ENCODE data around the gene CSNK1D.

The CSNK1D gene

DNA sequence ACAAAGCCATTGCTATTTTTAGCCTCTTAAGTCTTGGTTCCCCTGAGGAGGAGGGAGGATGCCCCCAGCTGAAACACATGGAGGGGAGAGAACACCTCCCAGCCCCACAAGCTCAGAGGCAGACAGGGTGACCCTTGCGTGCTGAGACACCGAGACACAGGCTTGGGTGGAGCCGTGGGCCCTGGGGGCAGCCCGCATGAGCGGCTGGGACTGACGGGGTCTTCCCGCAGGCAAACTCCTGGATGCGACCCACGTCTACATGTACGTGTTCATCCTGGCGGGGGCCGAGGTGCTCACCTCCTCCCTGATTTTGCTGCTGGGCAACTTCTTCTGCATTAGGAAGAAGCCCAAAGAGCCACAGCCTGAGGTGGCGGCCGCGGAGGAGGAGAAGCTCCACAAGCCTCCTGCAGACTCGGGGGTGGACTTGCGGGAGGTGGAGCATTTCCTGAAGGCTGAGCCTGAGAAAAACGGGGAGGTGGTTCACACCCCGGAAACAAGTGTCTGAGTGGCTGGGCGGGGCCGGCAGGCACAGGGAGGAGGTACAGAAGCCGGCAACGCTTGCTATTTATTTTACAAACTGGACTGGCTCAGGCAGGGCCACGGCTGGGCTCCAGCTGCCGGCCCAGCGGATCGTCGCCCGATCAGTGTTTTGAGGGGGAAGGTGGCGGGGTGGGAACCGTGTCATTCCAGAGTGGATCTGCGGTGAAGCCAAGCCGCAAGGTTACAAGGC is 34.9 kb downstream of the CSNK1D start:
- peak; percentile 46 to 68 (median 54) for DNase-seq

DNA sequence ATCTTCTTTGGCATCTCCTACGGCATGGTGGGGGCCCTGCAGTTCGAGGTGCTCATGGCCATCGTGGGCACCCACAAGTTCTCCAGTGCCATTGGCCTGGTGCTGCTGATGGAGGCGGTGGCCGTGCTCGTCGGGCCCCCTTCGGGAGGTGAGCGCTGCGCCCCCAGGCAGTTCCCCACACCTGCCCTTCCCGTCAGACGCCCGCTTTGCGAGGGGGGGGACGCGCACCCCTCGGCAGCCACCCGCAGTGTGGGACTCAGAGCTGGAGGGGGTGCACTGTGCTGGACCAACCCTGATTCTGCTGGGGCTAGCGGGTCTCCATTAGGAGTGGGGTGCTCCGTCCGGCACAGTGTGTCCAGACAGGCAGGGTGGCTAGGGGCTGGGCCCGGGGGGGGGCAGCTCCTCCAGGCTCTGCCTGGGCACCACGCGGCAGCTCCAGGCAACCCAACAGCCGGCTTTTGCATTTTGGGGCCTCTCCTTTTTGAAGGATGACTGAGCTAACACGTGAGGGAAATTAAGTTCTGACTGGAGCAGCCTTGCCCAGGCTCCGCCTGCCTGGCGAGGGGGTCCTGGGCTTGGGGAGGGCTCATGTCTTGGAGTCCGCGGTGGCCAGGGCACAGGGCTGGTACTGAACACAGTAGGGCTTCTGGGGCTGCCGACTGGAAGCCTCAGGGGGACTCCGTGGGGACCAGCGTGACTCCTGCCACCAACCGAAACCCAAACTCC is 35.6 kb downstream of the CSNK1D start:
- no peak for DNase-seq

DNA sequence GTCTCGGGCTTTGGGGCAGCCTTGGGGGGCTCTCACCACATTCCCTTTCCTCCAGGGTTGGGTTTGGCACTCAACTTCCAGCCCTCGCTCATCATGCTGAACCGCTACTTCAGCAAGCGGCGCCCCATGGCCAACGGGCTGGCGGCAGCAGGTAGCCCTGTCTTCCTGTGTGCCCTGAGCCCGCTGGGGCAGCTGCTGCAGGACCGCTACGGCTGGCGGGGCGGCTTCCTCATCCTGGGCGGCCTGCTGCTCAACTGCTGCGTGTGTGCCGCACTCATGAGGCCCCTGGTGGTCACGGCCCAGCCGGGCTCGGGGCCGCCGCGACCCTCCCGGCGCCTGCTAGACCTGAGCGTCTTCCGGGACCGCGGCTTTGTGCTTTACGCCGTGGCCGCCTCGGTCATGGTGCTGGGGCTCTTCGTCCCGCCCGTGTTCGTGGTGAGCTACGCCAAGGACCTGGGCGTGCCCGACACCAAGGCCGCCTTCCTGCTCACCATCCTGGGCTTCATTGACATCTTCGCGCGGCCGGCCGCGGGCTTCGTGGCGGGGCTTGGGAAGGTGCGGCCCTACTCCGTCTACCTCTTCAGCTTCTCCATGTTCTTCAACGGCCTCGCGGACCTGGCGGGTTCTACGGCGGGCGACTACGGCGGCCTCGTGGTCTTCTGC is 36.3 kb downstream of the CSNK1D start:
- no peak for DNase-seq

DNA sequence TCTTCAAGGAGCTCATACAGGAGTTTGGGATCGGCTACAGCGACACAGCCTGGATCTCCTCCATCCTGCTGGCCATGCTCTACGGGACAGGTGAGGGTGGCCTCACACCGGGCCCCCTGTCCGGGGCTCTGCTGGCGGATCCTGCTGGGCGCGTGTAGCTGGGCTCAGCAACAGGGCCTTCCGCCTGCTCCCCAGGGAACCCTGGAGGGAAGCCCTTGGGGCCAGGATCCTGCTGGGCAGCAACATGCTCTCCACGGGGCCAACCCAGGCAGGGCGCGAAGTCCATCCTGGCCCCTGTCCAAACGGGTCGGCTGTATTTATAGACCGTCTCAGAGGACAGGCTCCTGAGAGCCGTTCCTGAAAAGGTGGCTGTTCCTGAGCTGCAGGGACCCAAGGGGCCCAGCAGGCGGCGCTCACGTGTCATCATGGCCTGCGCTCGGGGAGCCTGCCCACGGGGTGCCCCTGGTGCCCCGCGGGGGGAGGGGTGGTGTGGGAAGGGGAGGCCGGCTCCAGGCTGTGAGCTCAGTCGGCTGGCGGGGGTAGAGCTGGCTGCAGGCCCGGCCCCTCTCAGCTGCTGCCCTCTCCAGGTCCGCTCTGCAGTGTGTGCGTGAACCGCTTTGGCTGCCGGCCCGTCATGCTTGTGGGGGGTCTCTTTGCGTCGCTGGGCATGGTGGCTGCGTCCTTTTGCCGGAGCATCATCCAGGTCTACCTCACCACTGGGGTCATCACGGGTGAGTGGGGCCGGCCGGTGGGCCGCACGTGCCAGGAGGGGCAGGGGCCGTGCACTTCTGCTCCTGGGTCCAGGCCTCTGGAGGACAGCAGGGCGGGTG is 37.1 kb downstream of the CSNK1D start:
- DNase-seq = peak; percentile 42 to 82 (median 59)

DNA sequence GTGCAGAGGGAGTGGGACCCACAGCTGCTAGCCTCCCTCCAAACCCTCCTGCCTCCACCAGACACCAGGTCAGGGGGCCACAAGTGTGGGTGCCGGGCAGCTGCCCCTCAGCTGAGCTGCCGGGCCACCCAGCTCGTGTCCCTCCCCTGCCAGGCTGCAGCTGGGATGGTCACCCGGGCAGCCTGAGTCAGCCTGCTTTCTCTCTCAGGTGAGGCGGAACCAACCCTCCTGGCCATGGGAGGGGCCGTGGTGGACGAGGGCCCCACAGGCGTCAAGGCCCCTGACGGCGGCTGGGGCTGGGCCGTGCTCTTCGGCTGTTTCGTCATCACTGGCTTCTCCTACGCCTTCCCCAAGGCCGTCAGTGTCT is 37.7 kb downstream of the CSNK1D start:
- DNase-seq = no peak

DNA sequence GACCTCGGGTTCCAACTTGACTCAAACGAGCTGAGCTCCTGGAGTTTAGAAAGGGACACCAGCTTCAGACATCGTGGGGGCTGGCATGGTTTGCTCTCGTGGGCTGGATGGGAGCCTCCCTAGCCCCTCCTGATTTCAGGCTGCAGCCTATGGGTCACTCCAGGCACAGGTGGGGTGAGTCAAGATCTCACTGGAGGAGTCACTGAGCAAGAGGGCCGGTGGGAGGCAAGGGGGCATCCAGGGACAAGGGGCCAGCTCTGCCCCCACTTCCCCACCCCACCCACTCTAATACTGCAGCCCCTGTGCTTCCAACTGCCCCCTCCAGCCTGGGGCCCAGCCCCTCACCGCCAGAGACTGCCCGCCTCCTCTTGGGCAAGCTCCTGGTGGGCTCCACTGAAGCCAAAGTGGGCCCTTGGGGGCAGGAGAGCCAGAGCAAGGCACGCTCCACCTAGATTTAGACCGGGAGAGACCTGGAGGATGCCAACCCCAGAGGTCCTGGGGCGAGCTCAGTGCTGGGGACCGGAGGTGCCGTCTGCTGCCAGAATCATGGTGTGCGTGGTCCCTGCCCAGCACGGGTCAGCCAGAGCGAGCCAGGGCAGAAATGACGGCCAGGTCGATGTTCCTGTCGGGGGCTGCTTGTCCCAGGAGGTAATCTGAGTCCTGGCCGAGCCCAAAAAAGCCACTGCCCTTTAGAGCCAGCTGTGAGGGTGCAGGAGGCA is 38.3 kb downstream of the CSNK1D start:
- no peak for DNase-seq

DNA sequence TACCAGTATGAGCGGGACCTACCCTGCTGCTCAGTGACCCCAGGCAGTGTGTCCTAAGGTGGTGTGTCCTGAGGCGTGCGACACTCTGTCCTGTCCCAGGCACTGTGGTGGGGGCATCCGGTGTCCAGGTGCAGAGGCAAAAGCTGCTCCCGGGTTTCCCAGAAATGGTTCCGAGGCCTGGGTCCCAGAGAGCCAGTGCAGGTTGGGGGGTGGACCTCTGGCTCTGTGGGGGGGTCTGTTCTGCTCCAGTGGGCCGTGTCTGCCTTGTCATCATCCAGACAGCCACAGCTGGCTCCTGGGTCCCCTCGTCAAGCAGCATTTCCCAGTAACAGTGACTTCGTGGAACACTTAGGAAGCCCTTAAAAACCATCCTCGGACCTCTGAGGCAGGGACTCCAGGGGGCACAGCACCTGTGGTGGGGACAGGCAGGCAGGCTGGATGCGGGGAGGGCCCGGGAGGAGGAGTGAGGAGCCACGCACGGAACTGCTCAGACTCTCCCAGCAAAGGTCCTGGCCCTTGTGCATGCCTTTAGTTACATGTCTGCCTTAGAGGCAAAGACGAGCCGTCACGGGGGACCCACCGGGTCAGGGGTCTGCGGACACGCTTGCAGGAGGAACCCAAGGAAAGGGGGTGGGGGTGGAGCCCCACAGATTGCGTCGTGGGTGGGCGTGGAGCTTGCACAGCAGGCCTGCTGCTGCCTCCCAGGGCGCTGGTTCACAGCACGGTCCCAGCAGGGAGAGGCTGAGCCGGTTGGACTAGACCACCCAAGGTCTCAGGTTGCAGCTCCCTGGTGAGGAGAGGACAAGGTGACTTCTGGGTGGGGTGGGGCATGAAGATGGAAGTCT is 39.1 kb downstream of the CSNK1D start:
- peak in 1 of 6 experiments; percentile 15 for DNase-seq

DNA sequence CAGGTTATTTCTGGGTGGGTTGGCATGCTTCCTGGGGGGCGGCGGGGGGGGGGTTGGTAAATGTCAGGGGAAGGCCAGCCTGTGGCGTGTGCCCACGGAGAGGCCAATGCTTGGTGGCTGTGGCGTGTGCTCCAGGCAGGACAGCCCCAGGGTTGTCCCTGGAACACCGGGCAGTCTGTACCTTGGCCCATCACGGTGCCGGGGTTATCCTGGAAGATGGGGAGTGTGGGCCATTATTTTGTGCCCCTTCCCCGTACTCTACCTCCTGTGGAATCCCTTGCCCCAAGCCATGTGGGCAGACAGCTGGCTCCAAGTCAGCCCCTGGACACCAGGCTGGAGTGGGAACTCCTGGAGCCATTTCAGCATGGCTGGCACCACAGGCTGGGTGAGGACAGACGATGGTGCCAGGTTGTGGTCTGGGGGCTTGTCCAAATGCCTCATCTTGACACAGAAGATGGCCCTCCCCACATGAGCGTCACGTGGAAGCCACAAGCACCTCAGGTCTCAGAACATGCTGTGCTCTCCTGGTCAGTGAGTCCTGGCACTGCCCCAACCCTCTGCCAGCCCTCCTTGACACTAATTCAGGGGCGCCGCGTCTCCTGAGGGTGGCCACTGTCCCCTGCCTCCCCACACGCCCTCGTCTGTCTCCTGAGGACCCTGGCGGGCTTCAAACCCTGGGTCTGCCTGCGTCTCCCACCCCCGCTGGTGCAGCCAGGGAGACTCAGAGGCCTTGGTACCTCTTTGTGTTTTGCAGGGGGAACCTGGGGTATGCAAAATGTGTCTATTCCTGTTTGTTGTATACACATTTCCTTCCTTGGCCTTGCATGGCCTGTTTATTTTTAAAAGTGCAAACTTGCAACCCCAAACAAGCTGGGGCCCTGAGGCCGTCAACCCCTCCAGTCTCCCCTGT is 40.4 kb downstream of the CSNK1D start:
- DNase-seq = no peak

DNA sequence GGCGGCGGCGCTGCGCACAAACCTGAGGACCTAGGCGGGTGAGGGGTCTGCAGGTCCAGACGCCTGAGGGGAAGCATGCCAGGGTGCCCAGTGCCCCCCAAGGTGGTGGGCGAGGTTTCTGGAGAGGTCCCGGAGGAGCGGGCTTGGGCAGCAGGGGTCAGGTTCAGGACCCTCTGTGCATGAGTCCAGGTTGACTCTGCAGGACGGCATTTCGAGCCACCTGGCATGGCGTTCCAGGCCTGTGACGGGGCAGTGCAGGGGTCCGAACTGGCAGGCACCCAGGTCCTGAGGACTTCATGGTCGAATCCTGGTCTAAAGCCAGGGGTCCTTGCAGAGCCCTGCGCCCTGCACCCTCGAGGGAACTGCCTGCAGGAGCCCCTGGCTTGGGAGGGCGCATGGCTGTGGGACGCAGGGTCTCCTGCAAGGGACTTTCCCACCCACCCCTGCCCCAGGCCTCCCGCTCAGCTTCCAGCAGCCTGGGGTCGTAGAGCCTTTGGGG is 41.1 kb downstream of the CSNK1D start:
- no peak for DNase-seq

DNA sequence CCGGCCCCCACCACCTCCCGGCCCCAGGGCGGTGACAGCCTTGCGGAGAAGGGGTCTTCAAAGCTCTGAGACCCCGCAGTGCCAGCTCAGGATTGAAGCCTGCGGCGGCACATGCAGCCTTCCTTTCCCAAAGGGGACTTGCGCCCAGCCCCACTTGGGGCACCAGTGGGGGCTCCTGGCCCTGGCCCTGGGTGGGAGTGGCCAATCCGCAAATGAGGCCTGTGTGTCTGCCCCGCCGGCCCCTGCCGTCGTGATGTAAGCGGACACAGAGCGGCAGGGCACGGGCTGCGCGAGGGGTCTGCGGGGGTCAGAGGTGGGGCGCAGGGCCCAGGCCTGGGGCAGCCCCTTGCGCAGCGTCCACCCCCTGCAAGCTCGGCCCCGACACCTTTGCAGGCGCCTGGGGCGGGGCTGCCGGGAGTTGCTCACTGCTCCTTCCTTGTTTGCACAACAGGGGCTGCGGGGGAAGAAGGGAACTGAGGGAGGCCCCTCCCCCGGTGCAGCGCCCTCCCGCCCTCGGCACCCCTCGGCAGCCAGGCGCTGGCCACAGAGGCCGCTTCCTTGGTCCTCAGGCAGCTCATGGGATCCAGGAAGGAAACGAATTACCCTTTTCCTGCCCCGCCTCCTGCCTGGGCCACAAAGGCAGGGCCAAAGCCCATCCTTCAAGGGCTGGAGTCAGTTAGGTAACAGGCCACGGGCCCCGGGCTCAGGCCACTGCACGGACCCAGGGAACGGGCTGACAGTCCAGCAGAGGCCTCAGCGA is 41.8 kb downstream of the CSNK1D start:
- peak in 1 of 6 experiments; percentile 11 for DNase-seq

DNA sequence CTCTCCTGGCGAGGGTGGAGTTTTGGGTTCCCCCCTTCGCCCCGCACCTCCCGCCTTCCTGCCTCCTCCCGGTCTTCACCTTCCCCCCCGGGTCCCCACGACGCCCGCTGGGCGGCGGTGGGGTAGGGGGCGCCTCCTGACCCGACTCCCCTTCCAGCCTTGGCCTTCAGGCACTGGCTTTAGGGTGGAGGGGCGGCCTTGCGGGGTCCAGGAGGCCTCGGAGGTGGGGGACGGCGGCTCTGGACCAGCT is 42.3 kb downstream of the CSNK1D start:
- peak in 1 of 6 experiments; percentile 39 for DNase-seq

DNA sequence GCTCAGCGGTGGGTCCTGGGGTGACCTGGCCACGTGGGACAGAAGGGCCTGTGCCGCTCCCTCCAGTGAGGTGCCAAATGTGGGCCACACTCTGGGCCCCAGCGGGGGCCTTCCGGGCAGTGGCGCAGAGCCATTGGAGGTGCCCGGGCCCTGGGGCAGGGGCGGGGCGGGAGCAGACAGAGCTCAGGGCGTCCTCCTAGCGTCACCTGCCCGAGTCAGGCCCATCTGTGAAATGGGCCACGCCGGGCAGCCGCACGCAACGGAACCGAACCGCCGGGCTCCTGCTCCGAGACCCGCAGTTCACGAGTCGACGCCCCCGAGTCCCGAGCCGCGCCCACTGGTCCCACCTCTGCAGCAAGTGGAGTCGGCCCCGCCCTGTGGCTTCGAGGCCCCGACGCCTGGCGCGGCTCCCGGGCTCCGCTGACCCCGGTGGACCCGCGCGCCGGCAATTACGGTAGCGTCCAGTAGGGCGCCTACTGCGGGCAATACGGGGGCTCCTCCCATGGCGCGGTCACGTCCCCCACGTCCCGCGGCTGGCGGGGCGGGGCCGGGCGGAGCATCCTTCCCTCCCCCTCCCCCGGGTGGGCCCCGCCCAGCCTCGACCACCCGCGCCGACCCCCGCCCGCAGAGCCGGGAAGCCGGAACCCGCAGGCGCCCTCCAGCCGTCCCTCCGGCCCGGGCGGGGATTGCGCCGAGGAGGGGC is 42.7 kb downstream of the CSNK1D start:
- DNase-seq = peak in 4 of 6 experiments; percentile 34 to 58 (median 38)

DNA sequence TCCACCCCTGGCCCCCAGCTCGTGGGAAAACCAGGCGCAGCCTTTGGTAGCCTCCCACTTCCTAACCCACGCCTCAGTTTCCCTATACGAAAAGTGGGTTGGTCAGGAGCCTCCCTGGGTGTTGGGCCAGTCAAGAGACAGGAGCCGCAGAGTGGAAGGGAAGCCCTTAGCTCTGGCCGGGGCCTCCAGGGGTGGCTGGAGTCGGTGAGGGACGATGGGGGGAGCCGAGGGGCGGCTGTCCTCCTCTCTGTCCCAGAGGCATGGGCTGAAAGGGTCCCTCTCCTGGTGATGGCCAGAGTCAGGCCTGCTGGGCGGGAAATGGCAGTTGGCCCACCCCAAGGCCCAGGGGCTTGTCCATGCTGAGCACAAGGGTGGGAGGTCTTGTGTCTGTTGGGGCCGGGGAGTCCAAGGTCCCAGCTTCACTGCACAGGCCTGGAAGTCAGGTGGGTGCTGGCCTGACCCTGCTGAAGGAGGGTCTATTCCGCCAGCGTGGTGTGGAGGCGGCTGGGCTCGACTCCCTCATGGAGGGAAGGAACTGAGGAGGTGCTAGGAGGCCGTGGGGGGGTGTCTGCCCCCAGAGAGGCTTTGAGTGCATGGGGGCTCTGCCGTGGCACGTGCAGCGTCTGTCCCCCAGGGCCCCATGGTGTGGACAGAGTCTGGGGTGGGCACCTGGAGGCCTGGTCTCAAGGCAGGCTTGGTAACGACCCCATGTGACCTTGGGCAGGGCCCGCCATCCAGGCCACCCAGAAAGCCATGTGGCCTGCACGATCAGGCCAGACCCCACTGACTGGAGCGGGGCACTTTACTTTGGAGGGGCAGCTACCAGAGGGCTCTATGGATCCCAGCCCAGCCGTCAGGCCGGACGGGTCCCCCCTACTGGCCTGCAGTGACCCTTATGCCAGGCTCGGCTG is 43.5 kb downstream of the CSNK1D start:
- peak in 1 of 6 experiments; percentile 39 for DNase-seq

DNA sequence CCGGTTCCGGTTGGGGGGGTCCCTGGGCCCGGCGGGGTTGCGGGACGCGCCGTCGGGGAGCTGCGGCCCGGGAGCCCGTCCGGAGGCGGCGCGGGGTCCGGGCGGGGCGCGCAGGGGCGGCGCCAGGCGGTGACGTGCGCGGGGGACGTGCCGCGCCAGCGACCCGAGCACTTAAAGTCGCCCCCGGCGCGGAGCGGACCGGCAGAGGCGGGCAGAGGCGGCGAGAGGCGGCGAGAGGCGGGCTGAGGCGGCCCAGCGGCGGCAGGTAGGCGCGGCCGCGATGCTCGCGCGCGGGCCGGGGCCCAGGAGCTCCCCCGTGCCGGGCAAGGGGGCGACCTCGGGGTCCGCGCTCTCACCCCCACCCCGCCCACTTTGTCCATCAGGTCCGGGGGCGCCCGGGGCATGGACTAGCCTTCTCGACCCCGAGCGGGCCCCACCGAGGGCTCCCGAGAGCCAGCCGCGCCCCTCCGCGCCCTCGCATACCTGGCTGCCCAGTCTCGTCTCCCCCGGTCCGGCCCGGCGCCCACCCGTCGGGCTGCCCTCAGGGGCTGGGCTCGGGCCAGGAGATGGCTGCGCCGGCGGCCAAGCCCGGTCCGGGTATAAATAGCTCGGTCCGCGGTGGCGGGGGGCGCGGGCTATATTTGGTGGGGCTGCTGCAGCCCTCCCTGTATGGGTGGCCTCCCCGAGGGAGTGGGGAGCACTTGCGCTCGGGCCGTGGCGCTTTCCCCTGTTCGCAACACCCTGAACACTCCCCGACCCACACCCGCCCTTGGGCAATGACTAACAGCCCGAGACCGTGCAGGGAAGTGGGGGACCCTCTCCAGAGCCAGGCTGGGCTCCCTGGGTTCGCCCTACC is 44.4 kb downstream of the CSNK1D start, which contains the start of gene SLC16A3:
Gene SLC16A3 (plus strand): TSS at position 201 of the 856 bp plus-strand sequence. CDS start 6,967 bp downstream, outside the sequence.
- peak in 5 of 6 experiments; percentile 15 to 53 (median 47) for DNase-seq

DNA sequence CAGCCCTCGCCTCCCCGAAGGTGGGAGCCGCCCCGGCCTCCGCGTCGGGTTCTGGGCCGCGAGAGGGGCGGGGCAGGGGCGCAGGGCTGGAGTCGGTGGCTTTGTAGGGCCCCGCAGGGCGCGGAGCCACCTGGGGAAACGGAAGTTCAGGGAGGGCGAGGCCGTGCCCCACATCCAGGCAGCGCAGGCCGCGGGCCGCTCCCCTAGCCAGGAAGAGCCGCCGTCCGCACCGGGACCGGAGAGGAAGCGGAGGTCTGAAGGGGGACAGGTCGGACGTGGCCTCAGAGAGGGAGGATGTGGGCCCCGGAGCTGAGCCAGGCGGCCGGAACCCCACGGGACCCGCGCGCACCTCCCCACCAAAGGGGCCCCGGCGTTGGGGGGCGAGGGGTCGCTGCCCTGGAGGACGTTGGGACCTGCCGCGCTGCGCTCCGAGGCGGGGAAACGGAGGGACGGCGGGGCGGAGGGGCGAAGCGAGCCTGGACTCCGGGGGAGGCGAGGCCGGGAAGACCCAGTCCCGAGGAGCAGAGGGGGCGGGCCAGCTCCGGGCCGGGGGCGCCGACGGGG is 45.1 kb downstream of the CSNK1D start:
- DNase-seq = peak; percentile 21 to 56 (median 50)

DNA sequence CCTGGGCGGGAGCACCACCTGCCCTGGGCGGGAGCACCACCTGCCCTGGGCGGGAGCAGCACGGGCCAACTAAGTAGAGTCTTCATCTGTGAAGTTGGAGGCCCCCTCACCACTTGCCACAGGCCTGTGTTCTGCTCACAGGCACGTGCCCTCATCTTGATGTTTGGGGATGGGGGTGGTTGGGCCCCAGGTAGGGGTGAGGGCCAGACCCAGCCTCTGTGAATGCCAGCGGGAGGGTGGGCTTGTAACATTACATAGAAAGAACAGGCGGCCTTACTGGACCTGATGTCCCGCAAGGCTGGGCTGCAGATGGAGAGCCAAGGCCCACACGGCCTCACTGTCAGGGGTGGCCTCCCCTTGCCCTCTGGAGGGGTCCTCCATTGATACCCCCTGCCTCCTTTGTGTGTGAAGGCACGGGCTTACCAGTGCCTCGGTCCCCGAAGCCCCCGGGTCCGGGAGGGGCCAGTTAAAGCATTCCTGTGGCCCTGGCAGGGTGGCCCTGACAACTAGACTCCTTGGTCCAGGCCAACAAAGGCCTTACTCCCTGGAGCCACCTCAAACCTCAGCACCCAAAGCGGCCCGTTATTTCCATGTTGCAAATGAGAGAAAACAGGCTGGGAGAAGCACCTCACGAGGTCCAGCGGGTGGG is 45.7 kb downstream of the CSNK1D start:
- peak in 1 of 6 experiments; percentile 50 for DNase-seq

All from stimulated activated naive CD4-positive, alpha-beta T cell (primary cell).